HepG2 (cell line): ENCODE results near the gene PERP. TPM values are rescaled to one million over a fixed set of nuclear protein-coding genes. Genes with fewer than 3 reads are reported as not detected.

ENCODE experiments used
- ATAC-seq: fragments of 200-7000 bp; cut with Tn5 transposase; 3 replicates; pipeline ENCODE4 v1.9.1; 2020; ENCODE audit warnings: mild to moderate bottlenecking, moderate library complexity
- BruUV-seq: library from RNA; stranded (reverse); fragments of 400-500 nt; replicated peaks from 2 replicates; lab custom pipeline; 2021; lab: Mats Ljungman, UMichigan
- CTCF ChIA-PET: fragments of 300-600 bp; formaldehyde crosslinking; extraction: SDS; loops from one replicate; lab custom pipeline; 2021; ENCODE audit warnings: low total read pairs, inconsistent platforms, low intra/inter-chr PET ratio; lab: Yijun Ruan, JAX
- POLR2A ChIA-PET: fragments of 350-600 bp; sonication (Branson Sonifier 250); formaldehyde crosslinking; loops from one replicate; lab custom pipeline; 2020; ENCODE audit warnings: antibody characterized with exemption, inconsistent platforms; lab: Yijun Ruan, JAX
- DNase-seq: peaks from one replicate; pipeline ENCODE4 v3.0.0-alpha.2; 2015; ENCODE audit warnings: low spot score
- FAIRE-seq: peaks from 3 replicates; lab custom pipeline; 2011; peaks lifted over from hg19 to GRCh38; lab: Jason Lieb, UNC
- H2AFZ ChIP-seq: one replicate; pipeline ENCODE4 v1.6.1; 2011; ENCODE audit warnings: low read length, inconsistent platforms
- H3K27ac ChIP-seq: fragments of 300-600 bp; 3 replicates; pipeline ENCODE4 v1.8.0; 2011; ENCODE audit warnings: mixed run types, mild to moderate bottlenecking, mixed read lengths, low read length, inconsistent platforms; ENCODE audit not compliant: insufficient read depth; ENCODE audit errors: extremely low read length
- H3K27me3 ChIP-seq, 2 experiments: fragments of 200-600 bp in 1 of 2; 2 replicates in 1 of 2; 3 replicates in 1 of 2; pipeline versions ENCODE4 v1.6.0 to v1.8.0; 2011; ENCODE audit warnings: low read length in 2 of 2, mild to moderate bottlenecking in 2 of 2, moderate library complexity in 2 of 2, inconsistent platforms in 1 of 2; ENCODE audit not compliant: insufficient read depth in 2 of 2, control insufficient read depth in 1 of 2
- H3K36me3 ChIP-seq, 2 experiments: fragments of 200-600 bp in 1 of 2; replicated peaks in 1 of 2; 2 replicates in 1 of 2; 3 replicates in 1 of 2; pipeline versions ENCODE4 v1.5.1 to v1.8.0; 2011; ENCODE audit warnings: low read length in 2 of 2, inconsistent platforms in 1 of 2; ENCODE audit not compliant: insufficient read depth in 2 of 2, control insufficient read depth in 1 of 2
- H3K4me1 ChIP-seq: 2 replicates; pipeline ENCODE4 v1.5.1; 2012; ENCODE audit warnings: low read length, inconsistent platforms; ENCODE audit not compliant: insufficient read depth
- H3K4me2 ChIP-seq: 2 replicates; pipeline ENCODE4 v1.6.0; 2011; ENCODE audit warnings: low read depth, low read length, inconsistent platforms
- H3K4me3 ChIP-seq, 3 experiments: fragments of 200-600 bp in 1 of 3; sonication (generic), shearing (Covaris generic) in 1 of 3; replicated peaks in 1 of 3; 2 replicates each; pipeline ENCODE4 v1.5.1; 2011 to 2016; ENCODE audit warnings: low read length in 3 of 3, inconsistent platforms in 2 of 3, low read depth in 2 of 3, mild to moderate bottlenecking in 2 of 3, control low read depth in 1 of 3, mixed read lengths in 1 of 3; ENCODE audit not compliant: insufficient read depth in 1 of 3
- H3K79me2 ChIP-seq: one replicate; pipeline ENCODE4 v1.6.1; 2011; ENCODE audit warnings: low read length, inconsistent platforms; ENCODE audit not compliant: insufficient read depth
- H3K9ac ChIP-seq: 2 replicates; pipeline ENCODE4 v1.6.0; 2011; ENCODE audit warnings: mild to moderate bottlenecking, low read depth, low read length, inconsistent platforms; ENCODE audit not compliant: insufficient read depth
- H3K9me3 ChIP-seq: 2 replicates; pipeline ENCODE4 v1.5.1; 2012; ENCODE audit warnings: mild to moderate bottlenecking, low read length
- H4K20me1 ChIP-seq: 2 replicates; pipeline ENCODE4 v1.6.0; 2011; ENCODE audit warnings: inconsistent platforms, mild to moderate bottlenecking, low read length, moderate library complexity; ENCODE audit not compliant: insufficient read depth
- ATF2 ChIP-seq: sonication (generic); formaldehyde crosslinking; IDR thresholded peaks from 2 replicates; pipeline ENCODE4 v1.4.0; 2020; ENCODE audit warnings: missing genetic modification reagents
- ATRX ChIP-seq: sonication (generic); formaldehyde crosslinking; IDR thresholded peaks from 2 replicates; pipeline ENCODE4 v1.4.0; 2020; ENCODE audit warnings: missing genetic modification reagents, borderline replicate concordance
- E2F5 ChIP-seq: sonication (generic); formaldehyde crosslinking; conservative IDR thresholded peaks from 2 replicates; pipeline ENCODE4 v1.4.0; 2020; ENCODE audit warnings: missing genetic modification reagents
- KAT8 ChIP-seq: IDR thresholded peaks from 2 replicates; pipeline ENCODE4 v1.6.1; 2016; ENCODE audit warnings: missing genetic modification reagents, missing compliant biosample characterization
- MYNN ChIP-seq: sonication (generic); formaldehyde crosslinking; IDR thresholded peaks from 2 replicates; pipeline ENCODE4 v1.4.0; 2020; ENCODE audit warnings: mild to moderate bottlenecking, low read depth, missing genetic modification reagents
- NR2F1 ChIP-seq, 2 experiments: fragments of 450-650 bp in 1 of 2; formaldehyde crosslinking in 1 of 2; IDR thresholded peaks; 2 replicates each; pipeline versions ENCODE4 v1.5.0 to v1.6.1; 2016 to 2020; ENCODE audit warnings: mild to moderate bottlenecking in 1 of 2, missing compliant biosample characterization in 1 of 2, missing genetic modification reagents in 1 of 2, moderate library complexity in 1 of 2
- ZBTB25 ChIP-seq: IDR thresholded peaks from 2 replicates; pipeline ENCODE4 v1.6.1; 2018; ENCODE audit warnings: missing genetic modification reagents
- ZNF180 ChIP-seq: sonication (generic); formaldehyde crosslinking; IDR thresholded peaks from 2 replicates; pipeline ENCODE4 v1.4.0; 2020; ENCODE audit warnings: low read depth, missing genetic modification reagents, borderline replicate concordance
- ZNF264 ChIP-seq: sonication (generic); formaldehyde crosslinking; IDR thresholded peaks from 2 replicates; pipeline ENCODE4 v1.4.0; 2020; ENCODE audit warnings: missing genetic modification reagents
- ZNF317 ChIP-seq: sonication (generic); formaldehyde crosslinking; IDR thresholded peaks from 2 replicates; pipeline ENCODE4 v1.5.0; 2020; ENCODE audit warnings: mild to moderate bottlenecking, missing genetic modification reagents
- ZNF33B ChIP-seq: sonication (generic); formaldehyde crosslinking; IDR thresholded peaks from 2 replicates; pipeline ENCODE4 v1.5.1; 2020; ENCODE audit warnings: mild to moderate bottlenecking, missing genetic modification reagents
- ZNF451 ChIP-seq: sonication (generic); formaldehyde crosslinking; IDR thresholded peaks from 2 replicates; pipeline ENCODE4 v1.5.0; 2020; ENCODE audit warnings: mild to moderate bottlenecking, missing genetic modification reagents
- ZNF530 ChIP-seq: sonication (generic); formaldehyde crosslinking; IDR thresholded peaks from 2 replicates; pipeline ENCODE4 v1.5.0; 2020; ENCODE audit warnings: low read depth, mild to moderate bottlenecking, missing genetic modification reagents
- ZNF570 ChIP-seq: sonication (generic); formaldehyde crosslinking; IDR thresholded peaks from 2 replicates; pipeline ENCODE4 v1.4.0; 2020; ENCODE audit warnings: mild to moderate bottlenecking, missing genetic modification reagents, borderline replicate concordance
- ZNF652 ChIP-seq: IDR thresholded peaks from 2 replicates; pipeline ENCODE4 v1.6.1; 2016; ENCODE audit warnings: low read depth, borderline replicate concordance
- ZNF749 ChIP-seq: sonication (generic); formaldehyde crosslinking; IDR thresholded peaks from 2 replicates; pipeline ENCODE4 v1.8.0; 2022; ENCODE audit warnings: mild to moderate bottlenecking, missing genetic modification reagents, moderate library complexity, borderline replicate concordance
- ZNF790 ChIP-seq: sonication (generic); formaldehyde crosslinking; IDR thresholded peaks from 2 replicates; pipeline ENCODE4 v1.8.0; 2022; ENCODE audit warnings: missing genetic modification reagents, mild to moderate bottlenecking, borderline replicate concordance
- ZSCAN30 ChIP-seq: sonication (generic); formaldehyde crosslinking; IDR thresholded peaks from 2 replicates; pipeline ENCODE4 v1.5.0; 2020; ENCODE audit warnings: mild to moderate bottlenecking, missing genetic modification reagents
- WGBS: methylation state at CpG from one replicate; pipeline ENCODE4 v1.1.6; 2017; ENCODE audit warnings: low lambda C conversion rate; 5-methylcytosine and 5-hydroxymethylcytosine counted together
- in situ Hi-C: cut with HindIII; loops from 2 replicates; pipeline ENCODE4 v1.10.0; 2017; ENCODE audit warnings: low pct_unique_long_range_greater_than_20kb; ENCODE audit not compliant: extremely low pct_ligation_motif_present
- intact Hi-C: fragments of 100-400 bp; cut with micrococcal nuclease; formaldehyde crosslinking; loops from one replicate; pipeline ENCODE4 v1.10.0; 2022; ENCODE audit not compliant: unreplicated experiment
- polyA plus RNA-seq, 8 experiments: library from polyadenylated mRNA; depleted of rRNA in 3 of 8; stranded (reverse) in 7 of 8; unstranded in 1 of 8; fragments of >200 nt; fragmentation: Illumina TruSeq in 4 of 8; extraction: Trizol in 4 of 8; gene quantifications; 2 replicates each; pipeline versions ENCODE4 v1.2.1 to v1.2.3, GENCODE V29; 2011 to 2016; ENCODE audit warnings: low read depth in 4 of 8, missing spikeins in 1 of 8, mixed read lengths in 1 of 8; ENCODE audit not compliant: insufficient read depth in 1 of 8
- total RNA-seq, 5 experiments: library from RNA; depleted of rRNA; stranded (reverse); fragments of >200 nt; fragmentation: Illumina TruSeq; extraction: Trizol; gene quantifications; 2 replicates each; pipeline ENCODE4 v1.2.3, GENCODE V29; 2016; ENCODE audit warnings: low read depth in 1 of 5

Gene PERP
- total and polyA plus RNA-seq, 2 of the 13 experiments (the other 11 are each of a cell fraction or from before 2014, with no cell fraction given): 26.0 to 53.0 TPM

- in situ Hi-C loops (loop anchor here (5.0 to 10.0 kb wide), 5 partner anchors 170 to 647 kb away; partner anchors contain the start of gene HEBP2), intact Hi-C loops (loop anchor here (2.0 to 5.0 kb wide), 4 partner anchors 93 to 650 kb away; no protein-coding TSS in a partner anchor)
- BruUV-seq: no TSS peak
- no peaks in the 10 kb centered on the region for H3K79me2 ChIP-seq
- H3K4me3 ChIP-seq: no peak overlapping the region
- CTCF ChIA-PET: interaction anchor here (1.3 to 3.4 kb wide), 4 partner anchors 161 to 286 kb away, joined by 3 to 53 read pairs (median 30); partner anchors contain the start of gene HEBP2
- FAIRE-seq (no peak), DNase-seq (no peak), ATAC-seq (no peak)
- no peak overlapping the region for H2AFZ ChIP-seq
- H3K9me3 ChIP-seq: no peaks in the 10 kb centered on the region
- TF ChIP-seq ZSCAN30 (CRISPR knock-in tag) (no peak), ATRX (CRISPR knock-in tag) (no peak), ZNF180 (CRISPR knock-in tag) (no peak), ZNF33B (CRISPR knock-in tag) (no peak), ZNF652 (CRISPR knock-in tag) (no peak), ZNF264 (CRISPR knock-in tag) (no peak), NR2F1 (CRISPR knock-in tag; IDR thresholded peaks at IDR 0.05) (no peak), E2F5 (CRISPR knock-in tag) (no peak), ZNF451 (CRISPR knock-in tag) (no peak), ZNF530 (no peak), ZNF749 (no peak), MYNN (CRISPR knock-in tag) (no peak), ZNF790 (CRISPR knock-in tag) (no peak), ZBTB25 (CRISPR knock-in tag) (no peak), ATF2 (CRISPR knock-in tag) (no peak), ZNF317 (CRISPR knock-in tag) (no peak), ZNF570 (CRISPR knock-in tag) (no peak), KAT8 (no peak)
- no peaks in the 10 kb centered on the region for H3K27me3 ChIP-seq
- 66% methylated on average over 8 of the region's 8 CpGs for WGBS
- no peaks in the 10 kb centered on the region for H4K20me1 ChIP-seq
- H3K4me2 ChIP-seq: no peak overlapping the region
- H3K4me1 ChIP-seq: peaks cover 18% of the 10 kb centered on the region
- POLR2A ChIA-PET: no interaction called here
- H3K36me3 ChIP-seq: no peaks in the 10 kb centered on the region
- no peak overlapping the region for H3K9ac ChIP-seq
- no peak overlapping the region for H3K27ac ChIP-seq
Observed at GRCh38 chr6:138117376-138117914, 10.2 kb upstream of the PERP start.
